Right atrium auricular region (tissue), 2 donors: ENCODE results near the gene TBX2. TPM values are rescaled to one million over a fixed set of nuclear protein-coding genes. Genes with fewer than 3 reads are reported as not detected.
A peak's percentile ranks its signal among the peaks of the same experiment; 100 is the strongest.

Source experiments
- DNase-seq: peaks from one replicate; pipeline ENCODE4 v3.0.0-alpha.2; 2019; ENCODE audit warnings: low spot score
- H3K27ac ChIP-seq, 2 donors: fragments of 200-600 bp; sonication (generic); 1 replicate in 1 of 2; 2 replicates in 1 of 2; pipeline ENCODE4 v1.5.1; 2016 to 2019
- H3K27me3 ChIP-seq, 2 donors: fragments of 200-600 bp; sonication (generic); one replicate each; pipeline versions ENCODE4 v1.5.1 to v1.6.0; 2017 to 2019
- H3K36me3 ChIP-seq: fragments of 200-600 bp; sonication (generic); one replicate; pipeline ENCODE4 v1.5.1; 2016
- H3K4me1 ChIP-seq, 2 donors: fragments of 200-600 bp; sonication (generic); one replicate each; pipeline versions ENCODE4 v1.5.1 to v1.6.0; 2017 to 2019
- H3K4me3 ChIP-seq, 2 donors: fragments of 200-600 bp; sonication (generic); 1 replicate in 1 of 2; 2 replicates in 1 of 2; pipeline ENCODE4 v1.5.1; 2017 to 2019; ENCODE audit warnings: mild to moderate bottlenecking in 1 of 2, moderate library complexity in 1 of 2
- H3K9me3 ChIP-seq, 2 donors: fragments of 200-600 bp; sonication (generic); one replicate each; pipeline ENCODE4 v1.5.1; 2019
- CTCF ChIP-seq, 2 donors: fragments of 200-600 bp; sonication (generic); IDR thresholded peaks; one replicate each; pipeline ENCODE4 v1.5.1; 2019; ENCODE audit warnings: antibody characterized with exemption in 2 of 2
- total RNA-seq, 2 donors: library from RNA; depleted of rRNA; stranded (reverse); fragments of >200 nt; gene quantifications; one replicate each; pipeline ENCODE4 v1.1.0, GENCODE V29; 2016

The TBX2 gene
- total RNA-seq, 2 donors from 2014 or later = 4.3 to 6.9 TPM

DNA sequence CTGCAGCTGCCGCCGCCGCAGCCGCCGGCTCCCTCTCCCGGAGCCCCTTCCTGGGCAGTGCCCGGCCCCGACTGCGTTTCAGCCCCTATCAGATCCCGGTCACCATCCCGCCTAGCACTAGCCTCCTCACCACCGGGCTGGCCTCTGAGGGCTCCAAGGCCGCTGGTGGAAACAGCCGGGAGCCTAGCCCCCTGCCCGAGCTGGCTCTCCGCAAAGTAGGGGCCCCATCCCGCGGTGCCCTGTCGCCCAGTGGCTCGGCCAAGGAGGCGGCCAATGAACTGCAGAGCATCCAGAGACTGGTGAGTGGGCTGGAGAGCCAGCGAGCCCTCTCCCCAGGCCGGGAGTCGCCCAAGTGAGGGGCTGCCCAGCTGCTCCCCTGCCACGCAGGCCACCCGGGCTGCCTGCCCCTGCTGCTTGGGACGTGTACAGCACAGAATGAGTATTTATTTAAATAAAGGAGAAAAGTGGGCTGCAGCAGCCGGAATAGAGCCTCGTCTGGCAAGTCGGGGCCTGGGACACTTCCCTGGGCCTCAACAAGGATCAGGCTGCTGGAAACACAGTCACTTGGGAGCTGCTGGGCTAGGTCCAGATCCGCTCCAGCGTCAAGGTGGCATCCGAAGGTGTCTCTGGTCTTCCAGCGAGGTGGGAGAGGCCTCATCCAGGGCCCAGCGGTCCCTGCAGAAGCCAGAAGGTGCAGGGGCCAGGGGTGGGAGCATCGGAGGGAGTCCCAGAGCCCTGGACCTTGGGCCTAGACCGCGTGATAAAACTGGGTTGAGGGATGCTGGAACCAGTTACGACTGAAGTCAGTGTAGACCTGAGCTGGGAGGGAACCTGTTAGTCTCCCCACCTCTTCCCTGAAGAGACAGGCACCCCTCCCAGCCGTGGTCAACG is 8.8 kb downstream of the TBX2 start:
- DNase-seq = no peak
- Histone ChIP-seq H3K9me3 (no peaks in the 10 kb centered on the region), H3K27me3 (peaks cover 13 to 19% of the 10 kb centered on the region in 2 donors), H3K4me3 (peak overlapping the region in 1 of 2 donors; percentile 60), H3K36me3 (no peaks in the 10 kb centered on the region), H3K27ac (peak overlapping the region; percentile 14 to 26), H3K4me1 (peaks cover 0 to 60% of the 10 kb centered on the region in 2 donors)
- no peak for TF ChIP-seq CTCF (IDR thresholded peaks at IDR 0.05)

DNA sequence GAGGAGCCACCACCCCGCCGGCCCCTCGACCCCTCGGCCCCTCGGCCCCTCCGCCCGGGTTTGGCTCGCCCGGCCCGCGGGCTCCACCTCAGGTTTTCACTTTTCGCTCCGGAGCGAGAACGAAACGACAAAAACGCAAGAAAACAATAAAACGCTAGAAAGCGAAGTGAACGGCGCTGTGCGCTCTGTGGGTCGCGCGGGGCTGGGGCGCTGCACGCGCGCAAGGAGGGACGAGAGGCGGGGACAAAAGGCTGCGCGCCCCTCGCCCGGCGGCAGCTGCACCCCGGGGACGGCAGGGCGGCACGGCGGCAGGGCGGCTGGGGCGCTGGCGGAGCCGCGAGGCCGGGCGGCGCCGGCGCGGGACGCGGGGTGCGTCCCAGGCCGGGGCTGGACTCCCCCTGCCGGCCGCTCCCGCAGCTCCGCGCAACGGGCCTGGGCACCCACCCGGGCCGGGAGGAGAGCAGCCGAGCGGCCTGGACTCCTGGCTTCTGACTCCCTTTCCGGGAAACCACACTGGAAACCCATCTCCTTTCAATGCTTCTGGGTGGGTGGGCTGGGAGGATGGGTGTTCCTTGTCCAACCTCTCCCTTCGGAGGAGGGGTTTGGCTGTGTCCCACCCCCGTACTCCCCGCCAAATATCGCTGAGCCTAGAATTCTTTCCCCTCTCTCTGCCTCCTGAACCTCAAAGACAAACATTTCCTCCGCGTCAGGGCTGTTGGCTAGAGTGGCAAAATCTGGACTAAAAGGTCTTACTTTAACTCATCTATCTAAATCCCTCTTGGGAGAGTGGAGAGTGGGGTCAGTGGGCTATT is 9.9 kb downstream of the TBX2 start:
- TF ChIP-seq CTCF (IDR thresholded peaks at IDR 0.05) = peak; percentile 34 to 58
- Histone ChIP-seq H3K4me3 (peak overlapping the region; percentile 43 to 60), H3K27ac (peak overlapping the region; percentile 69 to 88), H3K27me3 (peaks cover 2 to 12% of the 10 kb centered on the region in 2 donors), H3K36me3 (no peaks in the 10 kb centered on the region), H3K9me3 (no peaks in the 10 kb centered on the region), H3K4me1 (peaks cover 0 to 61% of the 10 kb centered on the region in 2 donors)
- DNase-seq = no peak

DNA sequence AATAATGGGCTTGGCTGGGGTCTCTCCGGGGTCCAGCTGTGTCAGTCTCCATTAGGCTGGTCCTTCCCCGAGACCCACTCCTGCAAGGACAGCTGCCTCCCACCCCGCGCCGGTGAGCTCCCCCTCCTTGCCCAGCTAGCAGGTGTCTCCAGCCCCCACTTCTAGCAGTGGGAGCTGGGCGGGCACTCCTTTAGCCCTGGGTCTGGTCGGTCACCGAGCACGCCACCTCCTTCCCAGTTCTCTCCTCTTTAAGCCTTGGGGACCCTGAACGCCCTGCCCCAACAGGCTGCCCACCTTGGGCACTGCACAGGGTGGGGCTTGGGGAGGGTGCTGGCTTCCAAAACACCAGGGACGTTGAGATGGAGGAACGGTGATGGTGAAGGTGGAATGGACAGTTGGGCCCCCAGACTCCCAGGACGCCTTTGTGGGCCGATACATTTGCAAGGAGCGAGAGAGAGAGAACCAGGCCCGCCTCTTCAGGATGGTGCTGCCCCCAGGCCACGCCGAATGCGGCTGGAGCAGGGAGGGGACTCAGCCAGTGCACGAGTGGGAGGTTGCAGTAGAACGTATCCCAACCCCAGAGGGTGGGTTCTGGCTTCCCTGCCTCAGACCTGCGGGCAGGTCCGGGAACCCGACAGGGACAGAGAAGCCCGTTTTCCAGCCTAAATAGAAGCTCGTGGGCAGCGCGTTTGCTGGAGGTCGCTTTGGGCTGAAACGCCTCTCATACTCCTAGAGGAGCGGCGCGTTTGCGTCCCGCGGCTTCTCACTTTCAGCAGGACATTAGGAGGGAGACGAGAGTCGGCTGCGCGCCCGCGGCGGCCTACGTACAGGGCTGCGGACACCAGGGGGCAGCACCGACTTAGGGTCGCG is 10.7 kb downstream of the TBX2 start:
- H3K4me3 ChIP-seq = peak overlapping the region; percentile 48 to 60
- H3K36me3 ChIP-seq = no peaks in the 10 kb centered on the region
- H3K27me3 ChIP-seq = peaks cover 0 to 4% of the 10 kb centered on the region in 2 donors
- DNase-seq = no peak
- peaks cover 0 to 59% of the 10 kb centered on the region in 2 donors for H3K4me1 ChIP-seq
- H3K9me3 ChIP-seq = no peaks in the 10 kb centered on the region
- peak; percentile 48 to 78 for TF ChIP-seq CTCF (IDR thresholded peaks at IDR 0.05)
- H3K27ac ChIP-seq = peak overlapping the region; percentile 69 to 88

- Histone ChIP-seq H3K4me3 (peak overlapping the region; percentile 48 to 60), H3K36me3 (no peaks in the 10 kb centered on the region), H3K27ac (peak overlapping the region; percentile 69 to 88), H3K9me3 (no peaks in the 10 kb centered on the region), H3K27me3 (peaks cover 0 to 4% of the 10 kb centered on the region in 2 donors), H3K4me1 (peaks cover 0 to 59% of the 10 kb centered on the region in 2 donors)
- peak in 1 of 2 donors; percentile 26 for TF ChIP-seq CTCF (IDR thresholded peaks at IDR 0.05)
- no peak for DNase-seq
These were observed 11.3 kb downstream of the TBX2 start for GRCh38 chr17:61411011-61411260.
